ENCODE measurements around the gene COL9A1. TPM values are rescaled to one million over a fixed set of nuclear protein-coding genes. Genes with fewer than 3 reads are reported as not detected.

The COL9A1 gene
- total and polyA plus RNA-seq, 2 of the 4 experiments (the other 2 are of a cell fraction), result not detected

GRCh38 chr6:70231311-70231710 lies 71.6 kb downstream of the COL9A1 start:
- intact Hi-C loops (cut with micrococcal nuclease), result no loop called here

More at GRCh38 chr6:70231311-70231710, 71.6 kb downstream of the COL9A1 start:
- Histone ChIP-seq H3K14ac (replicated peaks; ENCODE audit: low read depth, low read length) (no peak overlapping the region), H4K91ac (ENCODE audit: insufficient read depth, low read depth, low read length) (no peak overlapping the region), H2BK15ac (ENCODE audit: low read depth, low read length) (no peak overlapping the region), H3K4ac (ENCODE audit: low read depth, low read length) (no peak overlapping the region), H3K9ac (ENCODE audit: low read depth, low read length) (no peak overlapping the region), H3K4me1 (ENCODE audit: control insufficient read depth, insufficient read depth, low read length) (no peaks in the 10 kb centered on the region; the same call in 1 of the 2 replicates), H3K4me3 (ENCODE audit: insufficient read depth, low read depth, low read length) (no peak overlapping the region), H2BK120ac (ENCODE audit: low read depth, low read length) (no peak overlapping the region), H4K5ac (ENCODE audit: low read depth, low read length) (no peak overlapping the region), H3K4me2 (ENCODE audit: low read depth, low read length) (no peak overlapping the region), H3K27me3 (ENCODE audit: control insufficient read depth, insufficient read depth, low read length) (no peaks in the 10 kb centered on the region), H3K9me3 (ENCODE audit: control insufficient read depth, insufficient read depth, low read length) (no peaks in the 10 kb centered on the region), H3K9me1 (ENCODE audit: insufficient read depth, low read length) (no peaks in the 10 kb centered on the region), H3K18ac (ENCODE audit: low read depth, low read length) (no peak overlapping the region), H3K79me1 (ENCODE audit: low read depth in 1 of 2, low read length in 2 of 2) (no peaks in the 10 kb centered on the region), H3K23ac (ENCODE audit: low read depth, low read length) (no peak overlapping the region), H3K36me3 (ENCODE audit: control insufficient read depth, insufficient read depth, low read length) (no peaks in the 10 kb centered on the region), H4K20me1 (ENCODE audit: insufficient read depth, low read length) (no peaks in the 10 kb centered on the region), H3K56ac (ENCODE audit: extremely low read depth, insufficient read depth, low read length) (no peak overlapping the region), H3K27ac (ENCODE audit: insufficient read depth, low read length) (no peak overlapping the region), H2AK5ac (ENCODE audit: low read depth, low read length) (no peak overlapping the region), H2BK5ac (ENCODE audit: low read depth, low read length, poor library complexity, severe bottlenecking) (no peak overlapping the region), H2BK20ac (ENCODE audit: low read depth, low read length) (no peak overlapping the region), H2AFZ (replicated peaks; ENCODE audit: low read length, poor library complexity) (no peak overlapping the region), H2AK9ac (replicated peaks; ENCODE audit: low read depth, low read length, poor library complexity) (no peak overlapping the region), H4K8ac (ENCODE audit: low read depth in 2 of 2, low read length in 2 of 2) (no peak overlapping the region)
- CTCF ChIA-PET, result interaction anchor here (1.5 kb wide), 1 partner anchor 10 kb away, joined by 8 read pairs; no protein-coding TSS in a partner anchor
- POLR2A ChIA-PET (ENCODE audit: unreplicated experiment), result no interaction called here
- ATAC-seq (ENCODE audit: low read depth) (no peak), DNase-seq (no peak)
- dilution Hi-C loops (cut with HindIII; ENCODE audit: low sequenced_read_pairs, unreplicated experiment), result no loop called here
- WGBS, 2 experiments (ENCODE audit: extremely low coverage in 2 of 2, insufficient read length in 1 of 2), result 10% methylated on average over 2 of the region's 2 CpGs; no CpG with 5 or more reads in 1 of the 2 experiments
- TF ChIP-seq FOS (IDR thresholded peaks at IDR 0.05; ENCODE audit: low read depth, low read length), result no peak
- TF ChIP-seq SMC3 (IDR thresholded peaks at IDR 0.05; ENCODE audit: low read depth, low read length), result no peak
- no peak for TF ChIP-seq RAD21 (IDR thresholded peaks at IDR 0.05; ENCODE audit: low read length)
- no peak for TF ChIP-seq MAFK (IDR thresholded peaks at IDR 0.05; ENCODE audit: low read depth, low read length)
- TF ChIP-seq NFE2L2 (IDR thresholded peaks at IDR 0.05; ENCODE audit: low read depth, low read length), result no peak
- no peak for TF ChIP-seq RCOR1 (IDR thresholded peaks at IDR 0.05; ENCODE audit: insufficient replicate concordance, low read length)
- TF ChIP-seq MXI1 (IDR thresholded peaks at IDR 0.05; ENCODE audit: borderline replicate concordance, low read depth, low read length), result no peak
- in situ Hi-C loops (cut with MboI; ENCODE audit: low sequenced_read_pairs), result no loop called here
- no TSS peak for BruUV-seq (replicated peaks)
